Right renal pelvis (tissue), 4 donors: ENCODE measurements around the gene GPN2. TPM values are rescaled to one million over a fixed set of nuclear protein-coding genes. Genes with fewer than 3 reads are reported as not detected.
"Not testable (repeated sequence)": the region's sequence is repeated elsewhere in the genome, so short reads cannot be mapped to it uniquely, and the experiment has no call there.

ENCODE experiments used
- DNase-seq, 4 donors: peaks; one replicate each; pipeline ENCODE4 v3.0.0-alpha.2; 2013; ENCODE audit warnings: low read depth in 4 of 4, low spot score in 3 of 4, missing footprints in 1 of 4
- polyA plus RNA-seq, 4 donors: library from polyadenylated mRNA; unstranded; fragments of 120-200 nt; gene quantifications; one replicate each; pipeline ENCODE4 v1.2.1, GENCODE V29; 2013; ENCODE audit not compliant: insufficient read length in 4 of 4

Gene GPN2
- polyA plus RNA-seq, 4 donors: 28.1 to 34.1 (median 29.8) TPM

DNA sequence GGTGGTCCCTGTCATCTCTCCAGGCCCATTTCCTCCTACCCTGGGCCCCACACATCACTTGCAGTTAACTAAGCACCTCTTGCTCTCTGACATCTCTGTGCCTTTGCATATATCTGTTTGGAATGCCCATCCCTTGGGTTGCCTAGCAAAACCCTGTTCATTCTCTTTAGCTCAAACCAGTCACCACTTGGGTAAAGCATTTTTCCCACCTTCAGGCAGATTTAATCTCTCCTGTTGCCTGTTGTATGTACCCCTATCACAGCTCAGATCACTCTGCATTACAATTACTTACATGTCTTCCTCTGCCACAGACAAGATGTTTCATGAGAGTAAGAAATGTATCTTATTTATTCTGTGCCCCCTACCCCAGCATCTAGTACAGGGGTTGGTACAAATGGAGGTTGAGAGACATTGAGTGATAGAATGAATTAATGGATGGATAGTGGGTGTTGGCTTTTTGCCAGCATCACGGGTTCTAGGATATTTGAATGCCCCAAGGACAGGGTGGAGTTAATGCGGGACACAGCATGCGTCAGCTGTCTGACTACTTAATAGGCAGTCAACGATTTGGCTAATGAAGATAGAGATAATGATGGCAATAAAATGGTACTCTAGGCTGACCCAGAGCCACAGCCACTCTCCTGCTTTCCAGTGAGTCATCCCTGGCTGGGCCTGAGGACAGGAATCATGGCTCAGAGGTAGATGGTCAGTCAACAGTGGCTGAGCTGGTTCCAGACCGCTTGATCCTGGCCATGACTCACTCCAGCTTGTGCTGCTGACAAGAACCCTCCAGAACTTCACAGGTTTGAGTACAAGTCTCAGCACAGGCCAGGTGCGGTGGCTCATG is 17.2 kb upstream of the GPN2 start:
- DNase-seq: no peak

DNA sequence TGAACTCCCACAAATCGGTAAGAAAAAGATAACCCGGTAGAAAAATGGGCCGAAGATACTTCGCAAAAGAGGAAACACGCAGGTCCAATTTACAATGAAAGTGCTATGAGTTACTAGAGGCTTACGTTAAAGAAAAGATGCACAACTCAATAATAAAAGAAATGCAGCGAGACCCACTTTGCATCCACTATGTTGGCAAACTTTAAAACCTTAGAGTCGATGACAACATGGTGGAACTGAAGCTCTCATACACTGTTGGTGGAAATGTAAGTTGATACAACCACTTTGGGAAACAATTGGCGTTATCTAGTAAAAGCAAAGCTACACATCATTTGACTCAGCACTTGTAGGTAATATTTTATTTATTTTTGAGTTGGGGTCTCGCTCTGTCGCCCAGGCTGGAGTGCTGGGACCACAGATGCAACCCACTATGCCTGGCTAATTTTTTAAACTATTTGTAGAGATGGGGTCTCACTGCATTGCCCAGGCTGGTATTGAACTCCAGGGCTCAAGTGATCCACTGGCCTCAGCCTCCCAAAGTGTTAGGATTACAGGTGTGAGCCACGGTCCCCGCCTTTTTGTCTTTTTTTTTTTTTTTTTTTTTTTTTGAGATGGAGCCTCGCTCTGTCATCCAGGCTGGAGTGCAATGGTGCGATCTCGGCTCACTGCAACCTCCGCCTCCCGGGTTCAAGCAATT is 10.9 kb upstream of the GPN2 start:
- DNase-seq: no peak

DNA sequence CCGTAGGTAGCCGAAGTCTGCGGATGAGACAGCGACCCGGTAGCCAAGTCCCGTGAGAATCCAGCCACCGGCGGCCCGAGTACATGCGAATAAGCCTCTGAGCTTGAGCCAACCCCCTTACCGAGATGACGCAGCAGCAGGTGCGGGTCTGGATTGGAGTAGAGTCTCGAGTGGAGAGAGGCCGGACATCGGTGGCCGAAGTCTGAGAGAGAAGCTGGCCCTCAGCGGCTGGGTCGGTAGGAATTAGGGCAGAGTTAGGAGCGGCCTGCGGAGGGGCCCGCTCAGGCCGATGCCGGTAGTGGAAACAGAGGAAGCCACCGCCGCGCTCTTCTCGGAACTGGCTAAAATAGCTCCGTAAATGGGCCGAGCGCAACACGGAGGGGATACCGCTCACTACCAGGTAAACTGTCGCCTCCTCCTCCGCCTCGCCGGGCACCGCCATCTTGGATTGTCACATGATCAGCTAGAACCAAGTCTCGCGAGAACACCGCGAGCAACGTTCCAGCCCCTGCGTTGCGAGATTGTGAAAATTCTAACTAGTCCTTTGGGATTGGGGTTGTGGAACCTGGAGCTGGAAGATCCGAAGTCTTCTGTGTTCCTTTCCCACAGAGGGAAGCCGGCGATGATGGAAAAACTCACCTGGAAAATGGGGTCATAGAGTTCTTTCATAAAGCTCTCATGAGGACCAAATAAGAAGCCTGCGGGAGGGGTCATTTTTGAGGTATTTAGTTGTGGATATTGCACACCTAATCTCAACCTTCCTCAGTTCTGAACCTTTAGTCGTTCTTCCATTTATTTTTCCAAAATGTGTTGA is 10.1 kb upstream of the GPN2 start, which contains the start of gene GPATCH3:
GPATCH3 (minus strand) TSS at position 467 of the 814 bp plus-strand sequence; CDS start at position 442, 25 bp downstream.
- peak; percentile 88 to 91 (median 89) for DNase-seq

DNA sequence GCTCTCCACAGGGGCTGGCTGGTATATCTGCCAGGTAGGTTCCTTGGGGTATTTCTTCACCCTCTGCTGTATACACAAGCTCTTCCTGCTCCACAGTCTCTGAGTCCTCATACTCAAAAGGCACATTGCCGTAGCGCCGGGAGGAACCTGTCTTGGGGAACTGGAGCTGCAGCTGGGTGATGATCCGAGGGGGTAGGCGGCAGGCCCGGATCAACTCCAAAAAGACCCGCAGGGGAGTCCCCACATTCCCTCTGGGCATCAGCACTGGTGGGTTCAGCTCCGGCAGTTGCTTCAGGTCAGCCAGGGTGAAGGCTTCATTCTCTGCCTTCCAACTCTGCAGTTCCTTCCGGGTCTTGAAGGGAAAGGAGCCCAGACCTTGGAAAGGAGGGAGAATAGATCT is 7.3 kb upstream of the GPN2 start:
- DNase-seq: no peak

DNA sequence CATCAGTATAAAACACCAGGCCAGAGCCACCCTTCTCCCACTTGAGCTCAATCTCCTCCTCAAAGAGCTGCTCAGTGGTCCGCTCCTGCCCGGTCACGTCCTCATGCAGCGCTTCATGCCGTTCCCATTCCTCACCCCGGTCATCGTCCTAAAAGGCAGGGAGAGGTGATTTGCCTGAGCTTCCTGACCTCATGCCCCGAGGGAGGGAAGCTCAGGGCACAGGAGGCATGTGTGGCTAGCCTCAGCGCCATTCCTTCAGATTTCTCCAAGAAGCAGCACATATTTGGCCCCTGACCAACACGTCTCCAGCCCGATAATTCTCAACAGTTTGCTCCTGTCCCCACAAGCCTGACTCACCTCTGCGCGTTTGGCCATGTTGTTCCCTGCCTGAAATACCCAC is 4.2 kb upstream of the GPN2 start:
- no peak for DNase-seq

DNA sequence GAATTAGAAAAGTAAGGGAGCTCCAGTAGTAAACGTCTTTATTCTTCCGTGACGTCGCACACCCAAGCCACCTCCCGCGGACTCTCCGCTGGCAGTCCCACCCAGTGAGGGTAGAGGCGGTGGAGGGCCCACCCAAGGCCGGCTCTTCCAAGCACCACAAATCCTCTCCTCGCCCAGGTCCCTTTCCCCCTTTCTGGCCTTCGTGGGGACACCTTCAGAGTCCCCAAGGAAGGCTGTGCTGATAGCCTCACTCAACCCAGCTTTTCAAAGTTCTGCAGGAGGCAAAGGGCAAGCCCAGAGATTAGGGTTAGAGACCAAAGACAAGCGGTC is 349 bp upstream of the GPN2 start:
- DNase-seq: no peak

DNA sequence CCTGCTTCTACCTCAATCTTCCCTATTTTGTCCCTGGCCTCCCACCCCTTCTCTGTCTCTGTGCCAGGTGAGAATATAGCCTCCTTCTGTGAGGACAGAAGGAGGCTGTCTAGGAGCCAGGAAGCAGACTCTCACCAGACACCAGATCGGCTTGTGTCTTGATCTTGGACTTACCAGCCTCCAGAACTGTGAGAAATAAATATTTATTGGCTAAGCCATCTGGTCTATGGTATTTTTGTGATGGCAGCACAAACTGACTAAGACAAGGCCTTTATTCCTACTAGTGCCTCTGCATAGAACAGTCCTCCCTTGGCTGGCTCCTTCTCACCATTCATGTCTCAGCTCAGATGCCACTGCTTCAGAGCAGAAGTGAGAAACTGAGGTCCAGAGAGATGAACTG is 1.9 kb downstream of the GPN2 start:
- DNase-seq: no peak

DNA sequence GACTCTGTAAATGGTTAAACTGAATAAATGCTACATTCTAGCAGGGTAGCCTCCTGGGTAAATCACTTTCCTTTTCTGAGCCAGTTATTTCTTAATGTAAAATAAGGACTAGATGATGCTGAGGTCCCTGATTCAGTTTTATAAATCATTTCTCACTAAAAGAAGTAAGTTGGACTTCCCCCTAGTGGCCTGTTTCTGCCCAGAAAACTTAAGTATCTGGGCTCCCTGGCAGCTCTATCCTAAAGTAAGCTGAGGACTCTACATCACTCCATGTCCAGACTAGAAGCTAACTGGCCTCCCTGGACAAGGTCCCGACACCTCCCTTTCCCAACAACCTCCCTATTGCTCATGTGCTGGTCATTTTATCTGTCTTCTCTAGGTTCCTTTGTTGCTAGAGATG is 3.0 kb downstream of the GPN2 start:
- DNase-seq: no peak

DNA sequence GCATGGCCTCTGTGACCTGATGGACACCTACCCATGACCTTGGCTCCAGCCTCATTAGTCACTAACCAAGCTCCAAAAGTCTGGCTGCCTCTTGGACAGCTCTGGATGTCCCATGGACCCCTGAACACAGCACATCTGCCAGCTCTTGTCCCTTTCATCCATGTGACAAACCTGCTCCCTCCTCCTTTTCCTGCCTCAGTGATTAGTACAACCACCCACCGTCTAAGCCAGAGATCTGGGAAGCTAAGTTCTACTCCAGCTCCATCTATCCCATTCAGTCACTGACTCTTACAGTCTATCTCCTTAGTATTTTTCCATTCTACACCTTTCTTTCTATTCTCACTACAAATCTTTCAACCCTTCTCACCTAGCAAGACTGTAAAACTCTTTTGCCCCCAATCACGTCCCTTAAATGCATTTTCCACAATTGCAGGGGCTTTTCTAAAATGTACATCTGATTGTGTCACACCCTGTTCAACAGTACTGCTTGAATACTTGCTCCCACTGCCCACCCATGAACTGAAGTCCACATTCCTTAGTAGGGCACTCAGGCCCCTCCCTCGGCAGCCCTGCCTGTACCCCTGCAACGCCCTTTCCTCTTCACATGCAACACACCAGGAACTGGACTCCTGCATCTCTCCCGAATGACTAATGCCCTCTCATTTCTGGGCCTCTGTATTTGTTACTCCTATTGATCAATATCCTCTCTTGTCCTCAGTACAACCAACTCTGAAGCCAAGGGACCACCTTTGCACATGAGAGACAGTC is 7.2 kb downstream of the GPN2 start:
- DNase-seq: no peak

DNA sequence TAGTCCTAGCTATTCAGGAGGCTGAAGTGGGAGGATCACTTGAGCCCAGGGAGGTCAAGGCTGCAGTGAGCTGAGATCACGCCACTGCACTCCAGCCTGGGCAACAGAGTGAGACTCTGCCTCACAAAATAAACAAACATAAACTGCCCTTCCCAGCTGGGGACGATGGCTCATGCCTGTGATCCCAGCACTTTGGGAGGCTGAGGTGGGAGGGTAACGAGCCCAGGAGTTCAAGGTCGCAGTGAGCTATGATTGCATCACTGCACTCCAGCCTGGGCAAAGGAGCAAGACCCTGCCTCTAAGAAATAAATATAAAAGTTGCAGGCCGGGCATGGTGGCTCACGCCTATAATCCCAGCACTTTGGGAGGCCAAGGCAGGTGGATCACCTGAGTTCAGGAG is 8.5 kb downstream of the GPN2 start:
- not testable (repeated sequence) for DNase-seq

DNA sequence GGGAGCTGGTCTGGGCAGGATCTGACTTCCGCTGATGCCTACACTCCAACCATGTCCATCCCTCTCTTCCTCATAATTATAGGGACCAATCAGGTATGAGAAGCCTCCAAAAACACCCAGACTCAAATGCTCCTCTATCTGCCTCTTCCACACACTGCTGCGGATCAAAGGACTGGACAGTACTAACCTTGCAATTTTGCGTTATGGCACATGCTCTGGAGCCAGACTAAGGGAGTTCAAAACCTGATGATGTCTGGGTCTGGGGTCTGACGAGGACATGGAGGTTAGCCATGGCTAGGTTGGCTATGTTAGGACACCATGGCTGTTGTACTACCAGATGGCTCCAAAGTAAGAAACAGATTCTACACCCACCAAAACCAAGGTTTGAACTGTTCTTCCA is 10.3 kb downstream of the GPN2 start:
- no peak for DNase-seq

DNA sequence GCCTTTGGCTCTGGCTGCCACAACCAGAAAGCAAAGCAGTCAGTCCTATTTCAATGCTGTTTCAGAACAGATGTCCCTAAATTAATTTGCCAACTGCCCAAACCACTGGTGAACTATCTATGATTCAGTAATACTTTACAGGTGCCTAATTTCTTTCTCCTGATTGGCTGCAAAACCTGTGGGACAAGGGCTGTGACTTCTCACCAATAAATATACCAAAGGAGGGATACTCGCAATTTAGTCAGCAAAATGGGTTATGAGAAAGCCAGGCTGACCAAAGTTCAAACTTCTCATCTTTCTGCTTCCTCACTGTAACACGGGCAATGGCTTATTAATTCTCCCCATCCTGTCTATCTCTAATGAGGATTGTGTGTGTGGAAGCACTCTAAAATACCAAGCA is 12.8 kb downstream of the GPN2 start:
- no peak for DNase-seq

DNA sequence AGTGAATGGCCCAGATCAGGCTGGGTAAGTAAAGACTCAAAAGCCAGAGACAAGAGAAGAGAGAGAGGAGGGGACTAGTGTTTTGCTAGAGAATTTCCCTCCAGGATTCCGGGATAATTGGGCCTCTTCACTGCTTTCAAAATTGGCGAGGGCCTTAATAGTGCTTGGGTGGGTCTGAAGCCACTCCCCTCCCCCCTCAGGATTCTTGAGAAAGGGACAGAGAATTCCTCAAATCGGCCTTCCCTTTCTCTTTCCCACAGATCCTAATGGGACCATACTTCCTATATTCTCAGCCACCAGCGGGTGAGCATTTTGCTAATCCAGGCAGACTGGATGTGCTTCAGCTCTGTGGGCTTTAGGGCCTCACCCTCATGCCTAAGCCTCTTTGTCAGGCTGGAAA is 15.2 kb downstream of the GPN2 start:
- no peak for DNase-seq

DNA sequence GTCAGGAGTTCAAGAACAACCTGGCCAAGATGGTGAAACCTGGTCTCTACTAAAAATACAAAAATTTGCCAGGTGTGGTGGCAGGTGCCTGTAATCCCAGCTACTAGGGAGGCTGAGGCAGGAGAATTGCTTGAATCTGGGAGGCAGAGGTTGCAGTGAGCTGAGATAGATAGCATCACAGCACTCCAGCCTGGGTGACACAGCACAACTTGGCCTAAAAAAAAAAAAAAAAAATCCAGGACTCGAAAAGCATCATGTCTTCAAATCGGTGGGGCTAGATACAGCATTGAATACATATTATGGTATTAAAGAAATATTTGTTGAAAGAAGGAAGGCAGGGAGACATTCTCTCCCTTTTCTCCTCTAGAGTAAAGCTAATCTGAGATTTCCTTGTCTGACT is 17.0 kb downstream of the GPN2 start:
- not testable (repeated sequence) for DNase-seq

DNA sequence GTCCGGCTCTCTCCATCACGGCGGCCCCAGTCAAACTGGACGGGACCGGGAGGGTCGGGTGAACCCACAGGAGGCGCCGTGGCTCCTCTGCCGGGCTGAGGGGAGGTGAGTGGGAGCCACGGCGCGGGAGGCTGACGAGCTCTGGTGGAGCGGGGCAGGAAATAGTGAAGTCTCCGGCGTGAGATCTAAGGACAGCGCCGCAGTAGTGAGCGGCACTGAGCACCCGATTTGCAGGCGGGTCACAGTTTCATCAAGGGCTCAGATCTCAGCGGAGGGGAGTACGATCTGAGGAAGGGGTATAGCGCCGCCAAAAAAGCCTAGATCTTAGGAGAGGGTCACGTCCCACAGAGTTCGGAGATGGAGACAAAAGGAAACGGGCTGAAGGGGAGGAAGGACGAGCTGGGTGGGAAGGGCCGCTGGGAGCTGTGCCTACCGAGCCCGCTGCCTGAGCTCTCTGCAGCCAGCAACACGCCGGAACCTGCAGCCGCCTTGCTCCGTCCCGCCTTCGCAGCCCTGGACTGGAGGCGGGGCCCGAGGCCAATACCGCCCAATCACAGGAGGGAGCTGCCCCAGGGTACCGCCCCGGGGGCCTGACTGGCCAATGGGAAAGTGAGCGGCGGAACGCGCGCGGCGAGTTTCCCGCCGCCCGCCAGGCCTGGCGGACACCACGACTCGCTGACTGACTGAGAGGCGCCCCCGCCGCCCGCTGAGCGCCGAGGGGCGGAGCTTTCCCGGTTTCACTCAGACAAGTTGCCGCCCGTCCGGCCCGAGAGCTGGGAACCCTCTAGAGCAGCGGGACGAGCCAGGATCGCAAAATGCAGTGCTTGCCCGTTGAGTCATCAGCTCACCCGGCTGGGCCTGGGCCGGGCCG is 25.2 kb downstream of the GPN2 start:
- DNase-seq: peak; percentile 92 to 94 (median 93)

DNA sequence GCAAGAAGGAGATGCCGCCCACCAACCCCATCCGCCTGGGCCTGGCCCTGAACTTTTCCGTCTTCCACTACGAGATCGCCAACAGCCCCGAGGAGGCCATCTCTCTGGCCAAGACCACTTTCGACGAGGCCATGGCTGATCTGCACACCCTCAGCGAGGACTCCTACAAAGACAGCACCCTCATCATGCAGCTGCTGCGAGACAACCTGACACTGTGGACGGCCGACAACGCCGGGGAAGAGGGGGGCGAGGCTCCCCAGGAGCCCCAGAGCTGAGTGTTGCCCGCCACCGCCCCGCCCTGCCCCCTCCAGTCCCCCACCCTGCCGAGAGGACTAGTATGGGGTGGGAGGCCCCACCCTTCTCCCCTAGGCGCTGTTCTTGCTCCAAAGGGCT is 26.4 kb downstream of the GPN2 start:
- DNase-seq: no peak

DNA sequence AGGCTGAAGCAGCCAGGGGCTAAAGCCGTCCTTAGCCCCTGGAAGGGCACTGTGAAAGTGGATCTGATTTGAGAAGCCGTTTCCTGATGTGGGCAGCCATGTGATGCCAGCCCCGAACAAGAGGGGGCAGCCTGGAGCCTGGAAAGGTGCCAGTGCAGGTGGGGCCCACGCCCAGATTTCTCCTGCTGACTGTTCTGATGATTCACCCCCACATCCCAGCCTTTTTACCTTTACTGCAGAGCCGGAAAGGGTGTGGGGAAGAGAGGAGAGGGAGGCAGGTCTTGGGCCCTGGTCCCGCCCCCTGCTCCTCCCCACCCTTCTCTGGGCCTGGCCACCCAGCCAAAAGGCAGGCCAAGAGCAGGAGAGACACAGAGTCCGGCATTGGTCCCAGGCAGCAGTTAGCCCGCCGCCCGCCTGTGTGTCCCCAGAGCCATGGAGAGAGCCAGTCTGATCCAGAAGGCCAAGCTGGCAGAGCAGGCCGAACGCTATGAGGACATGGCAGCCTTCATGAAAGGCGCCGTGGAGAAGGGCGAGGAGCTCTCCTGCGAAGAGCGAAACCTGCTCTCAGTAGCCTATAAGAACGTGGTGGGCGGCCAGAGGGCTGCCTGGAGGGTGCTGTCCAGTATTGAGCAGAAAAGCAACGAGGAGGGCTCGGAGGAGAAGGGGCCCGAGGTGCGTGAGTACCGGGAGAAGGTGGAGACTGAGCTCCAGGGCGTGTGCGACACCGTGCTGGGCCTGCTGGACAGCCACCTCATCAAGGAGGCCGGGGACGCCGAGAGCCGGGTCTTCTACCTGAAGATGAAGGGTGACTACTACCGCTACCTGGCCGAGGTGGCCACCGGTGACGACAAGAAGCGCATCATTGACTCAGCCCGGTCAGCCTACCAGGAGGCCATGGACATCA is 27.1 kb downstream of the GPN2 start, which contains the start of gene SFN:
SFN (plus strand) TSS at position 369 of the 904 bp plus-strand sequence; CDS start at position 433, 64 bp downstream.
- no peak for DNase-seq

DNA sequence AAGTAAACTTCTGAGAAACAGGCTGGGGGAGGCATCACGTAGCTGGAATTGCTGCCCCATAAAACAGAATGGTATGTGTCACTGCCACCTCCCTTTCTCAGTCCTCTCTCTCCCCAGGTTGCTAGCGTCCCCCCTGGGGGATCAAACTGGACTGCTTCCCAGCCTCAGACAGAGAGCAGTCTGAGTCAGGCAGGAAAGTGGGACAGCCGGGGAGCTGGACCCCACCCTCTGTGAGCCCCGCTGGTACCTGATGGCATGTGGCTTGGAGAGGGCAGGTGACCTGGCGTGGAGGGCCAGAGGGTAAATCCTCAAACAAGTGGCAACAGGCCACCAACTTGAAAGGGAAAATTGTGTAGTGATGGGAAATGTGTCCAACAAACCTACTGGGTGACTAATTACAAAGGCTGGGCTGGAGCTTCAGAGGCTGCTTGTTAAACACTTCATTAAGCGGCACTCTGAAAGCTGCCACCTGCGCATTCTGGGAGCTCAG is 28.1 kb downstream of the GPN2 start:
- DNase-seq: no peak
